HG02678 (cell line): Measurements from ENCODE around the gene UBE2O.
"Not testable (repeated sequence)": the region's sequence is repeated elsewhere in the genome, so short reads cannot be mapped to it uniquely, and the experiment has no call there.

Experiments used
- ATAC-seq: cut with Tn5 transposase; IDR thresholded peaks from one replicate; pipeline ENCODE4 v1.9.1; 2021; ENCODE audit warnings: mild to moderate bottlenecking, moderate library complexity; ENCODE audit not compliant: unreplicated experiment

UBE2O gene

GRCh38 chr17:76379646-76380376 is 73.1 kb downstream of the UBE2O start:
- no peak for ATAC-seq

DNA sequence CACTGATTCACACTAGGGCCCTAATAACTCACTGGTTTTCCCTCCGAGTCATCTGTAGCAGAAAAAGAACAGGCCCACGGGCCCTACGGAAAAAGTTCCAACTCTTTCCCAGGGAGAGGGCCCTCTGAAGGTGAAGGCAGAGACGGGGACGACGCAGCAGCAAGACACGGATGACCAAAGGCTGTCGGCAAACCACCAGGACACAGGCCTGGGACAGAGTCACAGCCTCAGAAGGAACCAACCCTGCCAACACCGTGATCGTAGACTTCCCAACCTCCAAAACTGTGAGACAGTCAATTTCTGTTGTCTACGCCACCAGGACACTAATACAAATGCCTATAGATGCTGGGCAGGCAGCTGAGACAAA is 73.7 kb downstream of the UBE2O start:
- no peak for ATAC-seq

- no peak for ATAC-seq
Observed at GRCh38 chr17:76378548-76379274, 74.2 kb downstream of the UBE2O start.

GRCh38 chr17:76376318-76377133 is 76.4 kb downstream of the UBE2O start:
- no peak for ATAC-seq

- ATAC-seq, result no peak
Observed at GRCh38 chr17:76371656-76372628, 81.0 kb downstream of the UBE2O start.

GRCh38 chr17:76370261-76370993 is 82.5 kb downstream of the UBE2O start:
- no peak for ATAC-seq

- ATAC-seq, result no peak
Observed at GRCh38 chr17:76369804-76370203, 83.1 kb downstream of the UBE2O start.

DNA sequence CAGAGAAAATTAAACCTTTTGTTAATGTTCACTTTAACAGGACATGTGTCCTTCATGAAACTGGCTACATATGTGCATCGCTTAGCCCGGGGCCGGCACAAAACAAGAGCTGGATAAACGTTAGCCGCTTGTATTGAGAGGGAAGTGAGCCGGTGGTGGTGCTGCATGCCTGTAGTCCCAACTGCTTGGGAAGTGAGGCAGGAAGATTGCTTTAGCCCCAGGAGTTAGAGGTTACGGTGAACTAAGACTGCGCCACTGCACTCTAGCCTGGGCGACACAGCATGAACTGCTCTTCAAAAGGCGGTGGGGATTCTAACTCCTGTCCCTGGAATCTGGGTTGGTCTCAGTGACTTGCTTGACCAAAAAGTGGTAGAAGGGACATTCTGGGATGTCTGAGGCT is 83.6 kb downstream of the UBE2O start:
- ATAC-seq, result no peak

DNA sequence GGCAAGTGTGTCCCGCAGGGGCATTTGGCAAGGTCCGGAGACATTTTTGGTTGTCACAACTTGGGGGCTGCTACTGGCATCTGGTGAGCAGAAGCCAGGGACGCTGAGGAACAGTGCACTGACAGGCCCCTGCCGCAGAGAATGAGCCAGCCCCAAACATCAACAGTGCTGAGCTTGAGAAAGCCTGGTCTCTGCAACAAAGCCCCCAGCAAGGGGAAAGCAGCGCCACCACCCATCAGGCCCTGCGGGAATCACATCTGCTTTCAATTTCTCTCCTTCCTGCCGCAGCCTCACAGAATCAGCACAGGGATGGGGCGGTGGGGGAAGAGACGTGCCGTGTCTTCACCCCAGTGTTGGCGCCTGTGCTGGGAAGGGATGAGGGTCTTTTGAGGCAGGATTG is 84.4 kb downstream of the UBE2O start:
- no peak for ATAC-seq

DNA sequence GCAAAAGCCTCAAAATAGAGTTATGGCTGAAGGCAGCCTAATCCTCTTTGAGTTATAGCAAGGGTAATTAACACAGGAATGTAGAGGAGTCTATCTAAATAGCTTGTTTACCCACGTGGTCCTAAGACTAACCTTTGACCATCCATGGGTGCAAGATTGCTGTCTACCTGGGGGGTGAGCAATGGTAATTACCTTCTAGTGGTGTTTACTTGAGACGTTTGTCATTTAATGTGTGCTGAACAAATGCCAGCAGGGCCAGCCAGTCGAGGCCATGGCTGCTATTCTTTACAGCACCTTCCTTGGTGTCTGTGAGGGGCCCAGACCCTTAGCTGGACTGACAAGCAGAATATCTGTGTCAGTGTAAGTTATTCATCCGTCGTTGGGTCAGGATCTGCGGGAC is 85.3 kb downstream of the UBE2O start:
- no peak for ATAC-seq

DNA sequence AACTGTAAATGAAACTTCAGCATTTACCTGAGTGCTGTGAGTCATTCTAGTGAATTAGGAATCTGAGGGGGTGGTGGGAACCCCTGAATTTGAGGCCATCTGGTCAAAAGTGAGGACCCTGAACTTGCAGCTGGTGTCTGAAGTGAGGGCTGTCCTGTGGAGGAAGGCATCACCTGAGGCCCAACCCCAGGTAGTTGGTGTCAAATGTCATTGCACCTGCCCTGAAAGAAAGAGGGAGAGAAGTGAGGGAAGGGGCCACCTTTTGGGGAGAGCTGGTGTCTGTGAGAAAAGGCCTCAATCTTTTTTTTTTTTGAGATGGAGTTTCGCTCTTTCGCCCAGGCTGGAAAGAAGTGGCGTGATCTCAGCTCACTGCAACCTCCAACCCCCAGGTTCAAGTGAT is 86.7 kb downstream of the UBE2O start:
- no peak for ATAC-seq

- no peak for ATAC-seq
Observed at GRCh38 chr17:76365256-76365903, 87.6 kb downstream of the UBE2O start.

DNA sequence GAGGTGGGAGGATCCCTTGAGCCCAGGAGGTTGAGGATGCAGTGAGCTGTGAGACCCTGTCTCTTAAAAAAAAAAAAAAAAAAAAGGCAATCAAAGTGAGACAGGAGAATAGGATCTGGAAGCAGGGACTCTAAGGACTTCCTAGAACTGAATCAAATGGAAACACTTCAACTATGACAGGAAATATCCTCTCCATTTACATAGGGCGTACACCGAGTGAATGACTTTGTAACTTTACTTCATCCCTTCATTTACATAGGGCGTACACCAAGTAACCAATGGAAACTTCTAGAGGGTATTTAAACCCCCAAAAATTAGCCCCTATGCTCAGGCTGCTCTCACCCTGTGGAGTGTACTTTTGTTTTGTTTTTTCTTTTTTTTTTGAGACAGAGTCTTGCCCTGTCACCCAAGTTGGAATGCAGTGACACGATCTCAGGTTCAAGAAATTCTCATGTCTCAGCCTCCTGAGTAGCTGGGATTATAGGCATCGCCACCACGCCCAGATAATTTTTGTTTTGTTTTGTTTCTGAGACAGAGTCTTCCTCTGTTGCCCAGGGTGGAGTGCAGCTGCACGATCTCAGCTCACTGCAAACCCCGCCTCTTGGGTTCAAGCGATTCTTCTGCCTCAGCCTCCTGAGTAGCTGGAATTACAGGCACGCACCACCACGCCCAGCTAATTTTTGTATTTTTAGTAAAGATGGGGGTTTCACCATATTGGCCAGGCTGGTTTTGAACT is 89.7 kb downstream of the UBE2O start:
- no peak for ATAC-seq

DNA sequence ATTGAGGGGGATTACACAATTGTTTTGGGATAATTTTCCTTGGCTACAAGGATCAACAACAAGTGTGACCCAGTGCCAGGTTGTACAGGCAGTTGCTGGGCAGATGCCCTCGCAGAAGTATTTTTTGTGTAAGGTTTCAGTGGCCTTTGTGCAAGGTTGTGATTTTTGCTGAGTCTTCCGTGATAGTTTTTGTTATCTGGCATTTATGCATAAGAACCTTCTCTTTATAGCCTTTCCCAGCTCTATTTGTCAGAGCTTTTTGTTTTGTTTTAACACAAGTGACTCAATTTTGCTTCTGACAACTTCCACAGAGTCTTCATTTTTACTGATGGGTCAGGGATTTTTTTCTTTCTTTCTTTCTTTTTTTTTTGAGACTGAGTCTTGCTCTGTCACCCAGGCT is 92.5 kb downstream of the UBE2O start:
- no peak for ATAC-seq

DNA sequence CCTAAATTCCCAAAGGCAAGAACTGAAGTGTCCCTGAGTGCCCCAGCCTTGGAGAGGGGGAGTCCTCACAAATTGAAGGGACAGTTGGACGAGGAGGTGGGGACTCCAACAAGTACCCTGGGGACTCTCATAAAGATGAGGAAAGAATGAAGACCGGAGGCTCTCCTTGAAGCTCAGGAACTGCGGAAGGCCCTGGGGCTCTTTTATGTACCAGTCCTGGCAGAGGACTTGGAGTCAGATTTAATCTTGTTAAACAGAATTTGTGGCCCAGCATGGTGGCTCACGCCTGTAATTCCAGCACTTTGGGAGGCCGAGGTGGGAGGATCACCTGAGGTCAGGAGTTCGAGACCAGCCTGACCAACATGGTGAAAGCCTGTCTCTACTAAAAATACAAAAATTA is 93.2 kb downstream of the UBE2O start:
- ATAC-seq, result not testable (repeated sequence)

- no peak for ATAC-seq
Observed at GRCh38 chr17:76359375-76359774, 93.6 kb downstream of the UBE2O start.

DNA sequence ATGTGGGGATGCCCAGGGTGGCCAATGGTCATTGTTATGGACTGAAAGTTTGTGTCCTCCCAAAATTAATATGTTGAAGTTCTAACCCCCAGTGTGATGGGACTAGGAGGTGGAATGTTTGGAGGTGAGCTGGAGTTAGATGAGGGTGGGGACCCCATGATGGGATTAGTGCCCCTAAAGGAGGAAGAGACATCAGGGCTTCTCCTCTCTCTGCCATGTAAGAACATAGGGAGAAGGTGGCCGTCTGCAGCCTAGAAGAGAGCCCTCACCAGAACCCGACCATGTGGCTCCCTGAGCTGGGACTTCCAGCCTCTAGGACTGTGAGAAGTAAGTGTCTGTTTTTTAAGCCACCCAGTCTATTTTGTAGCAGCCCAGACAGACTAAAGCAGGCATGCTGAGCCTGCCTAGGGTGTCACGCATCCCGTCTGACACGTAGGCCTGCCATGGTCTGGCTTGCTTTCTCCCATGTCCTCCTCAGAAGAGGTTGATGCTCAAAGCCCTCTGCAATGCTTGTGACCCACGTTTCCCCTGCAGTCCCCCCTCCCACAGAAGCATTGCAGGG is 95.3 kb downstream of the UBE2O start:
- ATAC-seq, result no peak

DNA sequence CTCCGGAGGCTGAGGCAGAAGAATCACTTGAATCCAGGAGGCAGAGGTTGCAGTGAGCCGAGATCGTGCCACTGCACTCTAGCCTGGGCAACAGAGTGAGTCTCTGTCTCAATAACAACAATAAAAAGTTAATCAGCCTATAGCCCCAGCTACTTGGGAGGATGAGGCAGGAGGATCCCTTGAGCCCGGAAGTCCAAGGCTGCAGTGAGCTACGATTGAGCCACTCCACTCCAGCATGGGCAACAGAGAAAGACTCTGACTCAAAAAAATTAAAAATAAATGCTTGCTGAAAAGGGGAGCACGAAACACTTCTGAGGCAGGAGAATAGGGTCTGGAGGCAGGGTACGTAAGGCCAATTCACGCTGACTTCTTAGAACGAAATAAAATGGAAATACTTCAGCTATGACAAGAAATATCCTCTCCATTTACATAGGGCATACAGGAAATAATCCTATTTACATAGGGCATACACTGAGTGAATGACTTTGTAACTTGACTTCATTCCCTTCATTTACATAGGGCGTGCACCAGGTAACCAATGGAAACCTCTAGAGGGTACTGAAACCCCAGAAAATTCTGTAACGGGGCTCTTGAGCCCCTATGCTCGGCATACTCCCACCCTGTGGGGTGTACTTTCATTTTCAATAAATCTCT is 96.0 kb downstream of the UBE2O start:
- no peak for ATAC-seq
